HG03460 (cell line): ENCODE results near the gene ANKK1.

Source experiments
- ATAC-seq: cut with Tn5 transposase; IDR thresholded peaks from one replicate; pipeline ENCODE4 v1.9.1; 2021; ENCODE audit not compliant: unreplicated experiment

ANKK1 gene

DNA sequence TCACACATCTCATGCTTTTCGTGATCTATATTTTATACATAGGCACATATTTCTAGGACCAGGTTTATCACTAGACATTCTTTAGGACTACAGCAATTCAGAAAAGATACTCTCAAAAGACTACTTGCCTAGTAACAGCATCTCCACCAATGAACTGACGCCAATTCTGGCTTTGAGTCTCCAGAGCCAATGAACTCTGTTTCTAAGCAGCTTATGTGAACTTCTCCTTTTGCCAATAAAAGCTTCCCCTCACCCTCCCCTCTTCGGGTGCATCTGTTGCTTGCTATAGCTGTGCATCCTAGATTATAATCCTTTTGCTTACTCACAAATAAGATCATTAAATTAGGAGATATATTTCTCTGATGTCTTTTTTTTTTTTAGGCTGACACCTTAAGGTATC is 11.4 kb upstream of the ANKK1 start:
- no peak for ATAC-seq

- ATAC-seq: no peak
Observed at GRCh38 chr11:113377681-113378412, 9.7 kb upstream of the ANKK1 start.

GRCh38 chr11:113378692-113379091 is 8.9 kb upstream of the ANKK1 start:
- no peak for ATAC-seq

GRCh38 chr11:113382121-113382520 is 5.5 kb upstream of the ANKK1 start:
- no peak for ATAC-seq

DNA sequence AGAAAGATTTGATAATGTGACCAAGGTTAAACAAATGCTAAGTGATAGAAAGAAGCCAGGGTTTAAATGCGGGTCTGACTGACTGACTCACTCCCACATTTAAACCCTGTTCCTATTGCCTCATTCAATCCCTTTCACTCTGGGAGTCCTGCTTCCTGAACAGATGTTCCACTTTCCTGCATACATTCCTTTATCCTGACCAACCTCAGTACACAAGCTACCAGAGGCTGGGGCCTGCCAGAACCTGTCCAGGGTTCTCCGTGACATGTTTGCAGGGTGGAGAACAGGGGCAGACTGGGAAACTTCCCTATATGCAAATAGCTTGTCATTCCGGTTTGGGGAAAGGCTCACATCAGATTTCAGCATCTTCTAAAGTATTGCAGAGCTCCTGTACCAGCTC is 3.0 kb upstream of the ANKK1 start:
- no peak for ATAC-seq

GRCh38 chr11:113385749-113386148 is 1.8 kb upstream of the ANKK1 start:
- no peak for ATAC-seq

- ATAC-seq: no peak
Observed at GRCh38 chr11:113386866-113387265, 713 bp upstream of the ANKK1 start.

GRCh38 chr11:113389272-113389671 is 1.7 kb downstream of the ANKK1 start:
- no peak for ATAC-seq

- ATAC-seq: no peak
Observed at GRCh38 chr11:113392236-113392921, 4.8 kb downstream of the ANKK1 start.

- ATAC-seq: no peak
Observed at GRCh38 chr11:113393501-113393985, 6.0 kb downstream of the ANKK1 start.

DNA sequence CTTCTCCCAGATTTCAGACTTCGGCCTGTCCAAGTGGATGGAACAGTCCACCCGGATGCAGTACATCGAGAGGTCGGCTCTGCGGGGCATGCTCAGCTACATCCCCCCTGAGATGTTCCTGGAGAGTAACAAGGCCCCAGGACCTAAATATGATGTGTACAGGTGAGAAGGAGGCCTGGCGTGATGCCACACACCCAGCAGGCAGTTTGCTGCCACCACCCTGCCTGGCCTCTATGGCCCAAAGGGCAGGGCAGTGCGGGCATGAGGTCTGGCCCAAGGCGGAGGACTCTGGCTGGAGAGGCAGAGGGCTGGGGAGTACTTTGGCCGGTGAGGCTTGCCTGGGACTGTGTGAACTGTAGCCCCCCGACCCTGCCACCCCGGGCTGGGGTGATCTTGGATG is 7.3 kb downstream of the ANKK1 start:
- no peak for ATAC-seq

DNA sequence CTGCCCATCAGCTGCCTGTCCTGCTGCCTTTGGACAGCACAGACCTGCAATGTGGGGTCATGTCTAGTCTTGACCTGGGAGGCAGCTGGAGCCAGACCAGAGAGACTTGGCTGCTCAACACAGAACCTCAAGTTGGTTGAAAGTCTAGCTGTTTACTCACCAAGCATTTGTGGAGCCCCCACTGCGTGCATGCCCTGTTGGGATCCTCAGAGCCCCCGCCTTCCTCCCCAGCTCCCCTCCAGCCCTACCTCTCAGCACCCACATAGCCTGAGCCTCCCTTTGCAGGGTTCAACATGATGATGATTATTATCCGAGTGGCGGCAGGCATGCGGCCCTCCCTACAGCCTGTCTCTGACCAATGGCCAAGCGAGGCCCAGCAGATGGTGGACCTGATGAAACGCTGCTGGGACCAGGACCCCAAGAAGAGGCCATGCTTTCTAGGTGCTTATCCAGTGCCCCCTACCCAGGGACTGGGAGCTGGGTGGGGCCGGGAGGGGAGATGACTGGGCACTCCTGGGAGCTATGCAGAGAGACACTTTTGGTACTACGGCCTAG is 8.3 kb downstream of the ANKK1 start:
- ATAC-seq: no peak

DNA sequence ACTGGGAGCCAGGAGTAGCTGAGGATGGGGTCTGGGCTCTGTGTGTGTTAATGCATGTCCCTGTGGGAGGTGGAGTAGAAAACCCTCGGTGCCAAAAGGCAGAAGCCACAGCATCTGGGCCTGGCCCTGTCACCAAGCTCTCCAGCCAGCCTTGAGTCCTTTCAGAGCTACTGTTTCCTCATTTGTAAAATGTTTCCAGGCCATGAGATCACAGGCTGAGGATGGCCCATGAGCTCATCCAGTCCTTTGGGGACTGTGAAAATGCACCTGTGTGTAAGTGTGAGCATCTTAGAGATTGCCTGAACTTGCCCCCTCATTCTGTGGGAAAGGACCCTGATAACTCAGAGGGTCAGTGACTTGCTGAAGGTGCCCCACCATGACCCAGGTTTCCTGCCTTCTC is 9.1 kb downstream of the ANKK1 start:
- ATAC-seq: no peak

GRCh38 chr11:113397212-113397611 is 9.6 kb downstream of the ANKK1 start:
- ATAC-seq: no peak

DNA sequence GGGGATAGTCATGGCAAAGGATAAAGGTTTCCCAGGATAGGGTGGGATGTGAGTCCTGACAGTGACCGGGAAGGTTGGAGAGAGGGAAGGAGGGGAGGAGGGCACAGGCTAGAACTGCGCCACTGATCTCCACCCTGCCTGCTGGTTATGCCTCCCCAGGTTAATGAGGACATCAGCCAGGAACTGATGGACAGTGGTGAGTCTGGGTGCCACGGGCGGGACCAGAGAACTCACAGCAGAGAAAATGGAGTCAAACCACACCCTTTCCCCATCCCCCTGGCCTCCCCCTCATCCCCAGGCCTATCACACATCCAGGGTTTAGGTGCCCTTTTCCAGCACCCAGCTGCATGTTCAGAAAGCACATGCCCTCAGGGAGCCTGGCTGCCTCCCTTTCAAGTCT is 10.2 kb downstream of the ANKK1 start:
- ATAC-seq: no peak

DNA sequence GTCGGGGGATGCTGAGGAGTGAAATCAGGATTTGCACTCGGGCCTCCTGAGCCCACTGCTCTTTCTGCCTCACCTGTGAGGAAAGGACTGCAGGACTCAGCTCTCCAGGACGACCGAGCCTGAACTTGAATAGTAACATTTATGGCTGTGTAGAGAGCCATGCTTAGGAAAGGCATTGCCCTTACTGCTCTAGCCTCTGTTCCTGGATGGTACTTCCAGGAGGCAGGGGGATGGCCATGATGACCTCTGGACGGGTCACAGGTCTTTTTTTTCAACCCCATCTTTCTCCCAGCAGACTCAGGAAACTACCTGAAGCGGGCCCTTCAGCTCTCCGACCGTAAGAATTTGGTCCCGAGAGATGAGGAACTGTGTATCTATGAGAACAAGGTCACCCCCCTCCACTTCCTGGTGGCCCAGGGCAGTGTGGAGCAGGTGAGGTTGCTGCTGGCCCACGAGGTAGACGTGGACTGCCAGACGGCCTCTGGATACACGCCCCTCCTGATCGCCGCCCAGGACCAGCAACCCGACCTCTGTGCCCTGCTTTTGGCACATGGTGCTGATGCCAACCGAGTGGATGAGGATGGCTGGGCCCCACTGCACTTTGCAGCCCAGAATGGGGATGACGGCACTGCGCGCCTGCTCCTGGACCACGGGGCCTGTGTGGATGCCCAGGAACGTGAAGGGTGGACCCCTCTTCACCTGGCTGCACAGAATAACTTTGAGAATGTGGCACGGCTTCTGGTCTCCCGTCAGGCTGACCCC is 11.3 kb downstream of the ANKK1 start:
- ATAC-seq: no peak

DNA sequence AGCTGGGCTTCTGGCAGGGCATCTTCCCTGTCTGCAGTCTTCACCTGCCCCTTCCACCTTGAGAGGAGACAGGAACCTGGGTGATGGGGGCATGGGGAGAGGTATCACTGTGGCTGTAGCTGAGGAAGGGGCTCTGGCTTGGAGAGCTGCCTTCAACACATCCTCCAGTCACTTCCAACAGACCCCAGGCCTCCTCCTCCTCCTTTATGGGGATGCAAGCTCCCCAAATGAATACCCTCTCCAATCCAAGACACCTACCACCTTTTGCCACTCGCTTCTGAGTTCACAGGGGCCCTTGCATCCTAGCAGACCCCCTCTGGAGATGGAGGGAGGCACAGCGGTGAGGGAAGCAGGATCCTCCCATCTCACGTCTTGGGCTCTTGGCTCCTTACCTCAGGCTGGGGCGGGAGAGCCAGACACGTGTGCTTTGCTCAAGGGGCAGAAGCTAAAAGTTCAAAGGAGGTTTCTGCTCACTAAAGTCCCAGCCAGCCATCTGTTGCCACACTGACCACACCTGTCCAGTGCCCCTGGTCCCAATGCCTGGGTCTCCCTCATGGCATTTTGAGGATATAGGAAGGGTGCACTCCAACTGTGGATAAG is 13.2 kb downstream of the ANKK1 start:
- ATAC-seq: no peak

DNA sequence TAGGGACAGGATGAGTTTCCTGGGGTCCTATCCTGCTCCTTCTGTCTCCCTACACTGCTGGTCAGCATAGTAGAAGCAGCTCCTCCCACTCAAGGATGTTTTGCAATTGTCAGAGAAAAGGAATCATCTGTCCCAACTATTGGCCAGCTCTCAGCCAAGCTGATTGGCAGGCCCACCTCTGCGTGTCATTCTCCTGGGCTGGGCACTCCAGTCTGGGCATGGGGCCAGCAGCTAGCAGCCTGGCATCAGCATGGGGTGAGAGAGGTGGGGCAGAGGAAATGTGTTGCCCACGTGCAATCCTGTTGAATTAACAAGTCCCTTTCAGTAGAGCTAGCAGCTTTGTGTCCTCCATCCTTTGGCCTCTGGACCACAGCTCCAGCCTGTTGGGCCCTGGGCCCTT is 14.1 kb downstream of the ANKK1 start:
- no peak for ATAC-seq

DNA sequence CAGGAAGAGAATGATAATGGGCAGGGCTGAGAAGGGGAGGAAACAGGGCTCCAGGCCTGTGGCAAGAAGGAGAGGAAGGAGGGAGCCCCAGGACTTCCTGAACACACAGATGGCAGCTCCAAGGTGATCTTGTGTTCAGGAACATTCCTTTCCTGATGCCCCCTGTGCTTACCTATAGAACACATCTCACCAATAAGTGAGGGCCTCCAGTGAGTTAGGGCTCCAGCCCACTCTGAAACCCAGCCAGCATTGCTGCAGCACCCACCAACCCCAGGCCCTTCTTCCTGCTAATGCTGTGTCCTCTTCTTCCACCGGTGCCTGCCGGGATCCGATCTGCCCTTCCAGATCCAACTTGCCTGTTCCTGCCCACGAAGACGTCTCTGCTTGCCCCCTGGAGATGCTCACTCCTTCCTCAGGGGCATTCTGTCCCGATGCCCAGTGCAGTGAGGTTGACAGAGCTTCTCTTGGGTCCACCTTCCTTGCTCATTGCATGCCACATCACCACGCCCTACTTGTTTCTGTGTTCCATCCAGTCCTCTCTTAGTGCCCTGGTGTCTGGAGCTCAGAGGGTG is 17.4 kb downstream of the ANKK1 start:
- ATAC-seq: no peak

GRCh38 chr11:113405724-113406478 is 18.3 kb downstream of the ANKK1 start:
- no peak for ATAC-seq
